Caco-2 (cell line): Measurements from ENCODE around the gene WDFY2. TPM values are rescaled to one million over a fixed set of nuclear protein-coding genes. Genes with fewer than 3 reads are reported as not detected.

Experiments
- BruUV-seq: library from RNA; stranded (reverse); fragments of 400-500 nt; replicated peaks from 2 replicates; lab custom pipeline; 2021; lab: Mats Ljungman, UMichigan
- CTCF ChIA-PET: fragments of 300-600 bp; sonication (Branson Sonifier 250); formaldehyde crosslinking; loops from one replicate; lab custom pipeline; 2022; ENCODE audit warnings: antibody characterized with exemption; lab: Charles Lee
- POLR2A ChIA-PET: fragments of 300-600 bp; sonication (Branson Sonifier 250); formaldehyde crosslinking; loops from one replicate; lab custom pipeline; 2022; ENCODE audit warnings: antibody characterized with exemption; lab: Charles Lee
- DNase-seq, 2 experiments: peaks; one replicate each; pipeline versions ENCODE4 v3.0.0 to v3.0.0-alpha.2; 2020 to 2022
- H3K27me3 ChIP-seq: replicated peaks from 2 replicates; pipeline ENCODE4 v1.6.0; 2011; ENCODE audit warnings: low read length; ENCODE audit not compliant: control insufficient read depth, insufficient read depth
- H3K36me3 ChIP-seq: 2 replicates; pipeline ENCODE4 v1.5.1; 2011; ENCODE audit warnings: low read length; ENCODE audit not compliant: control insufficient read depth, insufficient read depth
- H3K4me1 ChIP-seq: fragments of 250-450 bp; sonication (Bioruptor Pico); 2 replicates; pipeline ENCODE4 v1.5.1; 2020; ENCODE audit warnings: mild to moderate bottlenecking
- H3K4me3 ChIP-seq: 2 replicates; pipeline ENCODE4 v1.5.1; 2011; ENCODE audit warnings: low read depth, mild to moderate bottlenecking, control low read depth, low read length
- H3K9me3 ChIP-seq: fragments of 250-450 bp; sonication (Bioruptor Pico); 2 replicates; pipeline ENCODE4 v1.5.1; 2020; ENCODE audit warnings: mild to moderate bottlenecking, moderate library complexity
- H3K27ac Mint-ChIP-seq: one replicate; pipeline ENCODE4 v1.8.0; 2022; ENCODE audit warnings: mixed read lengths; ENCODE audit not compliant: unreplicated experiment
- H3K27me3 Mint-ChIP-seq: one replicate; pipeline ENCODE4 v1.8.0; 2022; ENCODE audit warnings: mixed read lengths; ENCODE audit not compliant: insufficient read depth, unreplicated experiment
- H3K36me3 Mint-ChIP-seq: one replicate; pipeline ENCODE4 v1.8.0; 2022; ENCODE audit warnings: mild to moderate bottlenecking, mixed read lengths; ENCODE audit not compliant: insufficient read depth, unreplicated experiment
- H3K4me1 Mint-ChIP-seq: one replicate; pipeline ENCODE4 v1.8.0; 2022; ENCODE audit warnings: low read depth, mixed read lengths; ENCODE audit not compliant: unreplicated experiment
- H3K4me3 Mint-ChIP-seq: one replicate; pipeline ENCODE4 v1.8.0; 2022; ENCODE audit warnings: mild to moderate bottlenecking, moderate library complexity, mixed read lengths; ENCODE audit not compliant: unreplicated experiment
- H3K9me3 Mint-ChIP-seq: one replicate; pipeline ENCODE4 v1.8.0; 2022; ENCODE audit warnings: mixed read lengths; ENCODE audit not compliant: unreplicated experiment
- CTCF ChIP-seq, 2 experiments: fragments of 200-600 bp in 1 of 2; IDR thresholded peaks; 1 replicate in 1 of 2; 2 replicates in 1 of 2; pipeline versions ENCODE4 v1.5.1 to v1.8.0; 2011 to 2022; ENCODE audit warnings: antibody characterized with exemption in 1 of 2, control low read depth in 1 of 2, inconsistent platforms in 1 of 2, low read depth in 1 of 2, low read length in 1 of 2, mild to moderate bottlenecking in 1 of 2, moderate library complexity in 1 of 2; ENCODE audit not compliant: insufficient read depth in 1 of 2, severe bottlenecking in 1 of 2, unreplicated experiment in 1 of 2
- intact Hi-C: fragments of 100-400 bp; cut with micrococcal nuclease; formaldehyde crosslinking; loops from one replicate; pipeline ENCODE4 v1.10.0; 2022; ENCODE audit not compliant: unreplicated experiment
- total RNA-seq: library from RNA; stranded (reverse); gene quantifications from 2 replicates; pipeline ENCODE4 v1.2.3, GENCODE V29; 2022

Gene WDFY2
- total RNA-seq, 1 experiment from 2014 or later, result 9.2 TPM

DNA sequence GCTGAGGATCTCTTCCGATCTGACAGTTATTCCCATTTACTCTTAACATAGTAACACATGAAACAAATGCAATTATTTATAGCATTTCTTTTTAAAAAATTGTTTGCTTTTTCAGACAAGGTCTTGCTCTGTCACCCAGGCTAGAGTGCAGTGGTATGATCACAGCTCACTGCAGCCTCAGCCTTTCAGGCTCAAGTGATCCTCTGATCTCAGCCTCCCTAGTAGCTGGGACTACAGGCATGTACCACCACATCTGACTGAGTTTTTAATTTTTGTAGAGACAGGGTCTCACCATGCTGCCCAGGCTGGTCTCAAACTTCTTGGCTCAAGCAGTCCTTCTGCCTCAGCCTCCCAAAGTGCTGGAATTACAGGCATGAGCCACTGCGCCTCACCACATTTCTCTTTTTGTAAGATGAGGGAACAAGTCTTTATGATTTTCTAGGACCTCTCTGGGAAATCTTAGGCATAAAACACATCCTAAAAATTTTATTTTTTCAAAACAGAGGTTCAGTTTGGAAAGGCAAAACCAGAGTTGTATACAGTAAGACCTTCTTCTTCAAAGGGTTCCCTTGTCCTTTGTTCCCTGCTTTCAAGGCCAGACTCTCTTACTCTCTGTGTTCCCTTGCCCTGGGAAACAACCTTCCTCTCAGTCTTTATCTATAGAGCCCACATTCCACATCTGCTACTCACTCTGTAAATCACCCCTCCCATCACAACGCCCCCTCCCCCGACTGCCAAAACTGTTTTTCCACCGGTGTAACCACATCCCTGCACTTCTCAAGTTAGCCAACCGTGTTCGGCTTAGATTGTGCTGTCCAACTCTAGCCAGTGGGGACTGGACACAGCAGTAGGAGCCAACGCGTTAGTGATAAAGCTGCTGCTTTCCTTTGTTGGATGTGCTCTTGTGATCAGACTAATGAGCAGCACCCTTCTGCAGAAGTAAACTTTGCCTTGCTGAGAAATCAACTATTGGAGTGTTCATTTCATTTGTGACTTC lies 163.5 kb downstream of the WDFY2 start:
- Histone ChIP-seq H3K4me3 (no peak overlapping the region), H3K4me1 (no peaks in the 10 kb centered on the region), H3K27me3 (no peaks in the 10 kb centered on the region), H3K36me3 (0 out of 2 replicates have a peak, but pooled peaks cover 1% of the 10 kb centered on the region), H3K9me3 (peaks cover 10% of the 10 kb centered on the region)
- Mint-ChIP-seq H3K4me1 (no peaks in the 10 kb centered on the region), H3K9me3 (peaks cover 16% of the 10 kb centered on the region), H3K4me3 (no peak overlapping the region), H3K36me3 (peaks cover 6% of the 10 kb centered on the region), H3K27ac (no peak overlapping the region), H3K27me3 (no peaks in the 10 kb centered on the region)
- ChIA-PET CTCF (no interaction called here), POLR2A (no interaction called here)
- TF ChIP-seq CTCF (IDR thresholded peaks at IDR 0.05; ENCODE audit: insufficient read depth in 1 of 2, low read depth in 1 of 2, low read length in 1 of 2, severe bottlenecking in 1 of 2, unreplicated experiment in 1 of 2), result no peak
- BruUV-seq, result no TSS peak
- intact Hi-C loops, result no loop called here
- no peak for DNase-seq

DNA sequence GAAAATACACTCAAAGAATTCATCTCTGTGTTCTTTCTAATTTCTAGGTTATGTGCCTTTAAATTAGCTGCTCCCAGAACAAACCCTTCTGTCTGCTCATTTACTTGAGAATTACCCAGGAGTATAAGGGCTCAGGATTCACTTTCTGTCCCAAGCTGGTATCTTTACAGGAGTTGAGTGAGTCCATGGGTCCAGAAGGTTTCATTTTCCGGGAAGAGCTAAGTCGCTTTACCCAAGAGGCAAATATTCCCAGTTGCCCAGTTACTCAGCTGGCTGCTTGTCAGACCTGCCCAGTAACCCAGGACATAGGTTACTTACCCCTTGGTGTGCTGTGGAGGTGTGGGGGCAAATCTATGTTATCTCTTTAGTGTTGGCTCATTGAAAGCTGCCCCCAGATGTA lies 172.4 kb downstream of the WDFY2 start:
- ChIA-PET CTCF (no interaction called here), POLR2A (interaction anchor here (0.6 kb wide), 1 partner anchor 896 kb away, joined by 3 read pairs; the partner anchor contains the start of gene SUGT1)
- Histone ChIP-seq H3K4me3 (no peak overlapping the region), H3K36me3 (no peaks in the 10 kb centered on the region), H3K9me3 (no peaks in the 10 kb centered on the region), H3K27me3 (no peaks in the 10 kb centered on the region), H3K4me1 (no peaks in the 10 kb centered on the region)
- H3K9me3 Mint-ChIP-seq, result no peaks in the 10 kb centered on the region
- no peaks in the 10 kb centered on the region for H3K4me1 Mint-ChIP-seq
- DNase-seq, result no peak
- H3K27me3 Mint-ChIP-seq, result no peaks in the 10 kb centered on the region
- no peak overlapping the region for H3K27ac Mint-ChIP-seq
- intact Hi-C loops, result no loop called here
- TF ChIP-seq CTCF (IDR thresholded peaks at IDR 0.05; ENCODE audit: insufficient read depth in 1 of 2, low read depth in 1 of 2, low read length in 1 of 2, severe bottlenecking in 1 of 2, unreplicated experiment in 1 of 2), result no peak
- no TSS peak for BruUV-seq
- peaks cover 6% of the 10 kb centered on the region for H3K36me3 Mint-ChIP-seq
- no peak overlapping the region for H3K4me3 Mint-ChIP-seq

- no peak overlapping the region for H3K4me3 ChIP-seq
Measured at GRCh38 chr13:51758691-51759090, 174.4 kb downstream of the WDFY2 start.

More at GRCh38 chr13:51758691-51759090, 174.4 kb downstream of the WDFY2 start:
- no peak for DNase-seq
- H3K4me1 Mint-ChIP-seq, result no peaks in the 10 kb centered on the region
- POLR2A ChIA-PET, result no interaction called here
- Histone ChIP-seq H3K4me1 (no peaks in the 10 kb centered on the region), H3K9me3 (no peaks in the 10 kb centered on the region), H3K36me3 (no peaks in the 10 kb centered on the region), H3K27me3 (no peaks in the 10 kb centered on the region)
- no peaks in the 10 kb centered on the region for H3K27me3 Mint-ChIP-seq
- no peak overlapping the region for H3K4me3 Mint-ChIP-seq
- intact Hi-C loops, result no loop called here
- no TSS peak for BruUV-seq
- no peak for TF ChIP-seq CTCF (IDR thresholded peaks at IDR 0.05; ENCODE audit: insufficient read depth in 1 of 2, low read depth in 1 of 2, low read length in 1 of 2, severe bottlenecking in 1 of 2, unreplicated experiment in 1 of 2)
- CTCF ChIA-PET, result interaction anchor here (0.7 kb wide), 1 partner anchor 82 kb away, joined by 3 read pairs; no protein-coding TSS in a partner anchor
- H3K27ac Mint-ChIP-seq, result no peak overlapping the region
- H3K36me3 Mint-ChIP-seq, result peaks cover 6% of the 10 kb centered on the region
- no peaks in the 10 kb centered on the region for H3K9me3 Mint-ChIP-seq
